Gastrocnemius medialis (tissue), 4 donors: Measurements from ENCODE around the gene ARHGAP10. TPM values are rescaled to one million over a fixed set of nuclear protein-coding genes. Genes with fewer than 3 reads are reported as not detected.

Source experiments
- ATAC-seq, 2 donors: fragments of 150-250 bp; one replicate each; pipeline ENCODE4 v1.9.1; 2016
- DNase-seq, 2 donors: peaks; one replicate each; pipeline ENCODE4 v3.0.0-alpha.2; 2019
- H3K27ac ChIP-seq, 4 donors: fragments of 200-600 bp; sonication (generic); 1 replicate in 1 of 4; 2 replicates in 3 of 4; pipeline ENCODE4 v1.5.1; 2016 to 2018; ENCODE audit warnings: mild to moderate bottlenecking in 2 of 4, moderate library complexity in 1 of 4
- H3K27me3 ChIP-seq, 3 donors: fragments of 200-600 bp; sonication (generic) in 2 of 3; 1 replicate in 1 of 3; 2 replicates in 2 of 3; pipeline versions ENCODE4 v1.5.1 to v1.6.0; 2016 to 2019; ENCODE audit warnings: mild to moderate bottlenecking in 1 of 3, moderate library complexity in 1 of 3
- H3K36me3 ChIP-seq, 2 donors: fragments of 200-600 bp; sonication (generic) in 1 of 2; one replicate each; pipeline ENCODE4 v1.5.1; 2017 to 2018
- H3K4me1 ChIP-seq, 2 donors: fragments of 200-600 bp; sonication (generic) in 1 of 2; one replicate each; pipeline ENCODE4 v1.5.1; 2016 to 2017; ENCODE audit warnings: mild to moderate bottlenecking in 2 of 2
- H3K4me3 ChIP-seq, 4 donors: fragments of 200-600 bp; sonication (generic) in 3 of 4; 1 replicate in 1 of 4; 2 replicates in 3 of 4; pipeline ENCODE4 v1.5.1; 2016 to 2019; ENCODE audit warnings: mild to moderate bottlenecking in 2 of 4
- H3K9me3 ChIP-seq, 3 donors: fragments of 200-600 bp; sonication (generic) in 2 of 3; 1 replicate in 1 of 3; 2 replicates in 2 of 3; pipeline ENCODE4 v1.5.1; 2016 to 2019
- CTCF ChIP-seq, 5 experiments: fragments of 450-650 bp in 3 of 5; fragments of 200-600 bp in 2 of 5; sonication (generic) in 2 of 5; IDR thresholded peaks in 4 of 5; conservative IDR thresholded peaks in 1 of 5; 1 replicate in 4 of 5; 2 replicates in 1 of 5; pipeline ENCODE4 v1.5.1; 2016 to 2019; ENCODE audit warnings: antibody characterized with exemption in 5 of 5, mild to moderate bottlenecking in 3 of 5, moderate library complexity in 3 of 5
- POLR2A ChIP-seq, 2 donors: fragments of 450-650 bp; IDR thresholded peaks; one replicate each; pipeline ENCODE4 v1.6.1; 2017; ENCODE audit warnings: antibody characterized with exemption in 2 of 2, mild to moderate bottlenecking in 2 of 2, moderate library complexity in 2 of 2
- in situ Hi-C, 4 donors: fragments of 200-750 bp; cut with MboI; loops; one replicate each; pipeline versions ENCODE4 v1.15.0 to v1.8.0; 2017; ENCODE audit warnings: low sequenced_read_pairs in 4 of 4
- intact Hi-C: fragments of 100-400 bp; cut with DNase I; formaldehyde crosslinking; loops from one replicate; pipeline ENCODE4 v1.15.1; 2023; ENCODE audit warnings: low total_unique reads
- total RNA-seq, 4 donors: library from RNA; depleted of rRNA; stranded (reverse); fragments of >200 nt; gene quantifications; one replicate each; pipeline versions ENCODE4 v1.1.0 to v1.2.3, GENCODE V29; 2016

Gene ARHGAP10
- total RNA-seq, 4 donors from 2014 or later = 22.1 to 34.6 (median 28.0) TPM

GRCh38 chr4:147985376-147985775 lies 253.5 kb downstream of the ARHGAP10 start:
- H3K27me3 ChIP-seq = no peaks in the 10 kb centered on the region
- no peak for TF ChIP-seq CTCF (IDR thresholded peaks at IDR 0.05 in 4 of 5, conservative IDR thresholded peaks at IDR 0.05 in 1 of 5)
- no peak for TF ChIP-seq POLR2A (IDR thresholded peaks at IDR 0.05)
- H3K36me3 ChIP-seq = no peaks in the 10 kb centered on the region
- no peak overlapping the region for H3K4me3 ChIP-seq
- intact Hi-C loops = loop anchor here (2.0 kb wide), 1 partner anchor 83 kb away; no protein-coding TSS in a partner anchor
- in situ Hi-C loops = loop anchor here in 1 of 4 donors (10.0 kb wide), 1 partner anchor 69 kb away; no protein-coding TSS in a partner anchor
- DNase-seq = no peak
- H3K9me3 ChIP-seq = no peaks in the 10 kb centered on the region
- peak overlapping the region in 1 of 4 donors; percentile 75 for H3K27ac ChIP-seq
- H3K4me1 ChIP-seq = peaks cover 27 to 39% of the 10 kb centered on the region in 2 donors
- ATAC-seq = no peak

- intact Hi-C loops = no loop called here
- ATAC-seq (no peak), DNase-seq (no peak)
- no peaks in the 10 kb centered on the region for H3K9me3 ChIP-seq
- peaks cover 25 to 39% of the 10 kb centered on the region in 2 donors for H3K4me1 ChIP-seq
- H3K27ac ChIP-seq = no peak overlapping the region
- in situ Hi-C loops = loop anchor here in 1 of 4 donors (10.0 kb wide), 1 partner anchor 68 kb away; no protein-coding TSS in a partner anchor
- H3K36me3 ChIP-seq = no peaks in the 10 kb centered on the region
- no peaks in the 10 kb centered on the region for H3K27me3 ChIP-seq
- no peak overlapping the region for H3K4me3 ChIP-seq
- TF ChIP-seq CTCF (IDR thresholded peaks at IDR 0.05 in 4 of 5, conservative IDR thresholded peaks at IDR 0.05 in 1 of 5) (no peak), POLR2A (IDR thresholded peaks at IDR 0.05) (no peak)
Measured at GRCh38 chr4:147987252-147987651, 255.4 kb downstream of the ARHGAP10 start.

GRCh38 chr4:147991543-147992283 lies 259.8 kb downstream of the ARHGAP10 start:
- Histone ChIP-seq H3K9me3 (no peaks in the 10 kb centered on the region), H3K4me1 (peaks cover 33 to 39% of the 10 kb centered on the region in 2 donors), H3K4me3 (no peak overlapping the region), H3K36me3 (no peaks in the 10 kb centered on the region), H3K27me3 (no peaks in the 10 kb centered on the region), H3K27ac (peak overlapping the region in 3 of 4 donors; percentile 0 to 31 (median 18))
- ATAC-seq (peak in 1 of 2 donors; percentile 38), DNase-seq (no peak)
- in situ Hi-C loops (no loop called here), intact Hi-C loops (no loop called here)
- TF ChIP-seq POLR2A (IDR thresholded peaks at IDR 0.05) (no peak), CTCF (IDR thresholded peaks at IDR 0.05 in 4 of 5, conservative IDR thresholded peaks at IDR 0.05 in 1 of 5) (no peak)

GRCh38 chr4:147994076-147994475 lies 262.2 kb downstream of the ARHGAP10 start:
- Histone ChIP-seq H3K9me3 (no peaks in the 10 kb centered on the region), H3K4me1 (peaks cover 33 to 39% of the 10 kb centered on the region in 2 donors), H3K36me3 (no peaks in the 10 kb centered on the region), H3K27me3 (no peaks in the 10 kb centered on the region), H3K27ac (peak overlapping the region; percentile 5 to 49 (median 36)), H3K4me3 (no peak overlapping the region)
- peak; percentile 68 to 93 for ATAC-seq
- in situ Hi-C loops = no loop called here
- DNase-seq = peak in 1 of 2 donors; percentile 27
- TF ChIP-seq CTCF (IDR thresholded peaks at IDR 0.05 in 4 of 5, conservative IDR thresholded peaks at IDR 0.05 in 1 of 5) = no peak
- TF ChIP-seq POLR2A (IDR thresholded peaks at IDR 0.05) = no peak
- intact Hi-C loops = no loop called here
